HepG2 (cell line): ENCODE results near the gene MUC21. TPM values are rescaled to one million over a fixed set of nuclear protein-coding genes. Genes with fewer than 3 reads are reported as not detected.

Source experiments
- ATAC-seq: fragments of 200-7000 bp; cut with Tn5 transposase; 3 replicates; pipeline ENCODE4 v1.9.1; 2020; ENCODE audit warnings: mild to moderate bottlenecking, moderate library complexity
- BruUV-seq: library from RNA; stranded (reverse); fragments of 400-500 nt; replicated peaks from 2 replicates; lab custom pipeline; 2021; lab: Mats Ljungman, UMichigan
- CTCF ChIA-PET: fragments of 300-600 bp; formaldehyde crosslinking; extraction: SDS; loops from one replicate; lab custom pipeline; 2021; ENCODE audit warnings: low total read pairs, inconsistent platforms, low intra/inter-chr PET ratio; lab: Yijun Ruan, JAX
- POLR2A ChIA-PET: fragments of 350-600 bp; sonication (Branson Sonifier 250); formaldehyde crosslinking; loops from one replicate; lab custom pipeline; 2020; ENCODE audit warnings: antibody characterized with exemption, inconsistent platforms; lab: Yijun Ruan, JAX
- DNase-seq: peaks from one replicate; pipeline ENCODE4 v3.0.0-alpha.2; 2015; ENCODE audit warnings: low spot score
- FAIRE-seq: peaks from 3 replicates; lab custom pipeline; 2011; peaks lifted over from hg19 to GRCh38; lab: Jason Lieb, UNC
- H2AFZ ChIP-seq: one replicate; pipeline ENCODE4 v1.6.1; 2011; ENCODE audit warnings: low read length, inconsistent platforms
- H3K27ac ChIP-seq: fragments of 300-600 bp; 3 replicates; pipeline ENCODE4 v1.8.0; 2011; ENCODE audit warnings: mixed run types, mild to moderate bottlenecking, mixed read lengths, low read length, inconsistent platforms; ENCODE audit not compliant: insufficient read depth; ENCODE audit errors: extremely low read length
- H3K27me3 ChIP-seq, 2 experiments: fragments of 200-600 bp in 1 of 2; 2 replicates in 1 of 2; 3 replicates in 1 of 2; pipeline versions ENCODE4 v1.6.0 to v1.8.0; 2011; ENCODE audit warnings: low read length in 2 of 2, mild to moderate bottlenecking in 2 of 2, moderate library complexity in 2 of 2, inconsistent platforms in 1 of 2; ENCODE audit not compliant: insufficient read depth in 2 of 2, control insufficient read depth in 1 of 2
- H3K36me3 ChIP-seq, 2 experiments: fragments of 200-600 bp in 1 of 2; replicated peaks in 1 of 2; 2 replicates in 1 of 2; 3 replicates in 1 of 2; pipeline versions ENCODE4 v1.5.1 to v1.8.0; 2011; ENCODE audit warnings: low read length in 2 of 2, inconsistent platforms in 1 of 2; ENCODE audit not compliant: insufficient read depth in 2 of 2, control insufficient read depth in 1 of 2
- H3K4me1 ChIP-seq: 2 replicates; pipeline ENCODE4 v1.5.1; 2012; ENCODE audit warnings: low read length, inconsistent platforms; ENCODE audit not compliant: insufficient read depth
- H3K4me2 ChIP-seq: 2 replicates; pipeline ENCODE4 v1.6.0; 2011; ENCODE audit warnings: low read depth, low read length, inconsistent platforms
- H3K4me3 ChIP-seq, 3 experiments: fragments of 200-600 bp in 1 of 3; sonication (generic), shearing (Covaris generic) in 1 of 3; replicated peaks in 1 of 3; 2 replicates each; pipeline ENCODE4 v1.5.1; 2011 to 2016; ENCODE audit warnings: low read length in 3 of 3, inconsistent platforms in 2 of 3, low read depth in 2 of 3, mild to moderate bottlenecking in 2 of 3, control low read depth in 1 of 3, mixed read lengths in 1 of 3; ENCODE audit not compliant: insufficient read depth in 1 of 3
- H3K79me2 ChIP-seq: one replicate; pipeline ENCODE4 v1.6.1; 2011; ENCODE audit warnings: low read length, inconsistent platforms; ENCODE audit not compliant: insufficient read depth
- H3K9ac ChIP-seq: 2 replicates; pipeline ENCODE4 v1.6.0; 2011; ENCODE audit warnings: mild to moderate bottlenecking, low read depth, low read length, inconsistent platforms; ENCODE audit not compliant: insufficient read depth
- H3K9me3 ChIP-seq: 2 replicates; pipeline ENCODE4 v1.5.1; 2012; ENCODE audit warnings: mild to moderate bottlenecking, low read length
- H4K20me1 ChIP-seq: 2 replicates; pipeline ENCODE4 v1.6.0; 2011; ENCODE audit warnings: inconsistent platforms, mild to moderate bottlenecking, low read length, moderate library complexity; ENCODE audit not compliant: insufficient read depth
- CEBPB ChIP-seq: IDR thresholded peaks from 2 replicates; pipeline ENCODE4 v1.6.1; 2011; ENCODE audit warnings: low read depth, low read length, improper control_type of control experiment, borderline replicate concordance
- EP300 ChIP-seq, 3 experiments: sonication (generic) in 1 of 3; formaldehyde crosslinking in 1 of 3; IDR thresholded peaks; 2 replicates each; pipeline versions ENCODE4 v1.5.1 to v1.6.1; 2011 to 2020; ENCODE audit warnings: low read depth in 2 of 3, low read length in 2 of 3, borderline replicate concordance in 1 of 3, improper control_type of control experiment in 1 of 3, mild to moderate bottlenecking in 1 of 3, missing genetic modification reagents in 1 of 3, moderate library complexity in 1 of 3
- PAF1 ChIP-seq: IDR thresholded peaks from 2 replicates; pipeline ENCODE4 v1.6.1; 2016; ENCODE audit warnings: missing genetic modification reagents, missing compliant biosample characterization
- THYN1 ChIP-seq: sonication (generic); formaldehyde crosslinking; IDR thresholded peaks from 2 replicates; pipeline ENCODE4 v1.8.1; 2023; ENCODE audit warnings: low read depth, mild to moderate bottlenecking, moderate library complexity, missing genetic modification reagents, borderline replicate concordance
- XRCC5 ChIP-seq: fragments of 200-400 bp; formaldehyde crosslinking; optimal IDR thresholded peaks from 2 replicates; pipeline ENCODE3; 2017; ENCODE audit warnings: mild to moderate bottlenecking, low read length
- ZMYM2 ChIP-seq: sonication (generic); formaldehyde crosslinking; IDR thresholded peaks from 2 replicates; pipeline ENCODE4 v1.8.0; 2022; ENCODE audit warnings: mild to moderate bottlenecking, missing genetic modification reagents
- ZNF629 ChIP-seq: sonication (generic); formaldehyde crosslinking; conservative IDR thresholded peaks from 2 replicates; pipeline ENCODE4 v1.5.0; 2020; ENCODE audit warnings: missing genetic modification reagents
- WGBS: methylation state at CpG from one replicate; pipeline ENCODE4 v1.1.6; 2017; ENCODE audit warnings: low lambda C conversion rate; 5-methylcytosine and 5-hydroxymethylcytosine counted together
- in situ Hi-C: cut with HindIII; loops from 2 replicates; pipeline ENCODE4 v1.10.0; 2017; ENCODE audit warnings: low pct_unique_long_range_greater_than_20kb; ENCODE audit not compliant: extremely low pct_ligation_motif_present
- intact Hi-C: fragments of 100-400 bp; cut with micrococcal nuclease; formaldehyde crosslinking; loops from one replicate; pipeline ENCODE4 v1.10.0; 2022; ENCODE audit not compliant: unreplicated experiment
- polyA plus RNA-seq, 8 experiments: library from polyadenylated mRNA; depleted of rRNA in 3 of 8; stranded (reverse) in 7 of 8; unstranded in 1 of 8; fragments of >200 nt; fragmentation: Illumina TruSeq in 4 of 8; extraction: Trizol in 4 of 8; gene quantifications; 2 replicates each; pipeline versions ENCODE4 v1.2.1 to v1.2.3, GENCODE V29; 2011 to 2016; ENCODE audit warnings: low read depth in 4 of 8, missing spikeins in 1 of 8, mixed read lengths in 1 of 8; ENCODE audit not compliant: insufficient read depth in 1 of 8
- total RNA-seq, 5 experiments: library from RNA; depleted of rRNA; stranded (reverse); fragments of >200 nt; fragmentation: Illumina TruSeq; extraction: Trizol; gene quantifications; 2 replicates each; pipeline ENCODE4 v1.2.3, GENCODE V29; 2016; ENCODE audit warnings: low read depth in 1 of 5
- TF ChIP-seq, protein P1 (sequence below): sonication (generic); formaldehyde crosslinking; IDR thresholded peaks from 2 replicates; pipeline ENCODE4 v1.4.0; 2020; ENCODE audit warnings: mild to moderate bottlenecking, missing genetic modification reagents
- TF ChIP-seq, protein P2 (sequence below), 2 experiments: IDR thresholded peaks; 2 replicates each; pipeline ENCODE4 v1.6.1; 2011 to 2012; ENCODE audit warnings: low read length in 2 of 2, borderline replicate concordance in 1 of 2, low read depth in 1 of 2, mild to moderate bottlenecking in 1 of 2, moderate library complexity in 1 of 2
- TF ChIP-seq, protein P3 (sequence below): sonication (generic); formaldehyde crosslinking; IDR thresholded peaks from 2 replicates; pipeline ENCODE4 v1.9.0; 2021; ENCODE audit warnings: missing genetic modification reagents, borderline replicate concordance
- TF ChIP-seq, protein P4 (sequence below): IDR thresholded peaks from 2 replicates; pipeline ENCODE4 v1.6.1; 2016; ENCODE audit warnings: missing compliant biosample characterization, missing genetic modification reagents, borderline replicate concordance
- TF ChIP-seq, protein P5 (sequence below): sonication (generic); formaldehyde crosslinking; IDR thresholded peaks from 2 replicates; pipeline ENCODE4 v1.8.1; 2023; ENCODE audit warnings: missing genetic modification reagents, mild to moderate bottlenecking, borderline replicate concordance

Gene MUC21
- total and polyA plus RNA-seq, 2 of the 13 experiments (the other 11 are each of a cell fraction or from before 2014, with no cell fraction given), result not detected

DNA sequence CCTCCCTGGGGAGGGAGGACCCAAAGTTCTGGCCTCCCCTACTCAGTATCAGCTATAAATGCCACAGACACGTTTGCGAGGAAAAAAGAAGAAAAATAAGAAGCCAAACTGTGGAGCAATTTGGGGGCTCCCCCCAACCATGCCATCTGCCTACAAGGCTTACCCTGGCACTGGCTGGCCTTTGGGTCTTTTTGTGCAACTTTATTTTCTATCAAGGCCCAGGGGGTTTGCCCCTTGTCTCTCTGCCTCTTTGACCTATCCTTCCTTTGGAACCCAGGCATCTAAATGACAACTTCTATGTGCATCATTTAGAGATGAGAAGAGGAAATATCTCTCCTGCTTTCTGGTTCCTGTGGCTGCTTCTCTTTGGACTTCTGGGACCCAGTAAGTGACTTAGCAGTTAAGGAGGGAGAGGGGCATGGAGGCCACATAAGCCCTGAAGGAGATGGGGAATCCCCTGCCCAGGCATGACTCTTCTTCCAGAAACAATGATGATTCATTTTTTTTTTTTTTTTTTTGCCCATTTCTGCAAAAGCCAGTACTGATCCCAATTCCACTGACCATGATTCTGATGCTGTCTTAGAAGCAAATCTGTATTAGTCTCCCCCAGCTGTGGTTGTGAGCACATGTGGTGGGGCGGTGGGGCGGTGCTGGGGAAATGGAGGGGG, 27.0 kb downstream of the MUC21 start, which contains the start of gene MUC22:
TSS of gene MUC22 (plus strand) at position 82 of the 668 bp plus-strand sequence. CDS start at position 315, 233 bp downstream.
- no peak within 1 kb of the TSS for H3K4me3 ChIP-seq
- in situ Hi-C loops (no loop called here), intact Hi-C loops (no loop called here)
- H3K79me2 ChIP-seq, result no peaks in the 10 kb centered on the region
- H3K4me2 ChIP-seq, result no peak within 1 kb of the TSS
- DNase-seq (no peak), ATAC-seq (no peak), FAIRE-seq (no peak)
- ChIA-PET CTCF (no interaction called here), POLR2A (no interaction called here)
- no peaks in the 10 kb centered on the region for H3K9me3 ChIP-seq
- H3K36me3 ChIP-seq, result no peaks in the 10 kb centered on the region
- H3K4me1 ChIP-seq, result peaks cover 22% of the 10 kb centered on the region
- H2AFZ ChIP-seq, result no peak within 1 kb of the TSS
- no peak within 1 kb of the TSS for H3K9ac ChIP-seq
- H3K27ac ChIP-seq, result no peak within 1 kb of the TSS
- WGBS, result 56% methylated on average over 4 of the region's 4 CpGs
- no TSS peak for BruUV-seq
- H4K20me1 ChIP-seq, result no peaks in the 10 kb centered on the region
- peaks cover 0 to 12% of the 10 kb centered on the region in 2 experiments; a peak in 2 of 5 replicates for H3K27me3 ChIP-seq
- TF ChIP-seq CEBPB, result no peak
- no peak for TF ChIP-seq ZMYM2 (CRISPR knock-in tag)
- TF ChIP-seq, protein P1, sequence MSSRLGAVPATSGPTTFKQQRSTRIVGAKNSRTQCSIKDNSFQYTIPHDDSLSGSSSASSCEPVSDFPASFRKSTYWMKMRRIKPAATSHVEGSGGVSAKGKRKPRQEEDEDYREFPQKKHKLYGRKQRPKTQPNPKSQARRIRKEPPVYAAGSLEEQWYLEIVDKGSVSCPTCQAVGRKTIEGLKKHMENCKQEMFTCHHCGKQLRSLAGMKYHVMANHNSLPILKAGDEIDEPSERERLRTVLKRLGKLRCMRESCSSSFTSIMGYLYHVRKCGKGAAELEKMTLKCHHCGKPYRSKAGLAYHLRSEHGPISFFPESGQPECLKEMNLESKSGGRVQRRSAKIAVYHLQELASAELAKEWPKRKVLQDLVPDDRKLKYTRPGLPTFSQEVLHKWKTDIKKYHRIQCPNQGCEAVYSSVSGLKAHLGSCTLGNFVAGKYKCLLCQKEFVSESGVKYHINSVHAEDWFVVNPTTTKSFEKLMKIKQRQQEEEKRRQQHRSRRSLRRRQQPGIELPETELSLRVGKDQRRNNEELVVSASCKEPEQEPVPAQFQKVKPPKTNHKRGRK (CRISPR knock-in tag), result no peak
- no peak for TF ChIP-seq PAF1 (CRISPR knock-in tag)
- TF ChIP-seq, protein P2, sequence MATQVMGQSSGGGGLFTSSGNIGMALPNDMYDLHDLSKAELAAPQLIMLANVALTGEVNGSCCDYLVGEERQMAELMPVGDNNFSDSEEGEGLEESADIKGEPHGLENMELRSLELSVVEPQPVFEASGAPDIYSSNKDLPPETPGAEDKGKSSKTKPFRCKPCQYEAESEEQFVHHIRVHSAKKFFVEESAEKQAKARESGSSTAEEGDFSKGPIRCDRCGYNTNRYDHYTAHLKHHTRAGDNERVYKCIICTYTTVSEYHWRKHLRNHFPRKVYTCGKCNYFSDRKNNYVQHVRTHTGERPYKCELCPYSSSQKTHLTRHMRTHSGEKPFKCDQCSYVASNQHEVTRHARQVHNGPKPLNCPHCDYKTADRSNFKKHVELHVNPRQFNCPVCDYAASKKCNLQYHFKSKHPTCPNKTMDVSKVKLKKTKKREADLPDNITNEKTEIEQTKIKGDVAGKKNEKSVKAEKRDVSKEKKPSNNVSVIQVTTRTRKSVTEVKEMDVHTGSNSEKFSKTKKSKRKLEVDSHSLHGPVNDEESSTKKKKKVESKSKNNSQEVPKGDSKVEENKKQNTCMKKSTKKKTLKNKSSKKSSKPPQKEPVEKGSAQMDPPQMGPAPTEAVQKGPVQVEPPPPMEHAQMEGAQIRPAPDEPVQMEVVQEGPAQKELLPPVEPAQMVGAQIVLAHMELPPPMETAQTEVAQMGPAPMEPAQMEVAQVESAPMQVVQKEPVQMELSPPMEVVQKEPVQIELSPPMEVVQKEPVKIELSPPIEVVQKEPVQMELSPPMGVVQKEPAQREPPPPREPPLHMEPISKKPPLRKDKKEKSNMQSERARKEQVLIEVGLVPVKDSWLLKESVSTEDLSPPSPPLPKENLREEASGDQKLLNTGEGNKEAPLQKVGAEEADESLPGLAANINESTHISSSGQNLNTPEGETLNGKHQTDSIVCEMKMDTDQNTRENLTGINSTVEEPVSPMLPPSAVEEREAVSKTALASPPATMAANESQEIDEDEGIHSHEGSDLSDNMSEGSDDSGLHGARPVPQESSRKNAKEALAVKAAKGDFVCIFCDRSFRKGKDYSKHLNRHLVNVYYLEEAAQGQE (IDR thresholded peaks at IDR 0.05; ENCODE audit: borderline replicate concordance in 1 of 2, low read depth in 1 of 2, low read length in 2 of 2), result no peak
- TF ChIP-seq, protein P3, sequence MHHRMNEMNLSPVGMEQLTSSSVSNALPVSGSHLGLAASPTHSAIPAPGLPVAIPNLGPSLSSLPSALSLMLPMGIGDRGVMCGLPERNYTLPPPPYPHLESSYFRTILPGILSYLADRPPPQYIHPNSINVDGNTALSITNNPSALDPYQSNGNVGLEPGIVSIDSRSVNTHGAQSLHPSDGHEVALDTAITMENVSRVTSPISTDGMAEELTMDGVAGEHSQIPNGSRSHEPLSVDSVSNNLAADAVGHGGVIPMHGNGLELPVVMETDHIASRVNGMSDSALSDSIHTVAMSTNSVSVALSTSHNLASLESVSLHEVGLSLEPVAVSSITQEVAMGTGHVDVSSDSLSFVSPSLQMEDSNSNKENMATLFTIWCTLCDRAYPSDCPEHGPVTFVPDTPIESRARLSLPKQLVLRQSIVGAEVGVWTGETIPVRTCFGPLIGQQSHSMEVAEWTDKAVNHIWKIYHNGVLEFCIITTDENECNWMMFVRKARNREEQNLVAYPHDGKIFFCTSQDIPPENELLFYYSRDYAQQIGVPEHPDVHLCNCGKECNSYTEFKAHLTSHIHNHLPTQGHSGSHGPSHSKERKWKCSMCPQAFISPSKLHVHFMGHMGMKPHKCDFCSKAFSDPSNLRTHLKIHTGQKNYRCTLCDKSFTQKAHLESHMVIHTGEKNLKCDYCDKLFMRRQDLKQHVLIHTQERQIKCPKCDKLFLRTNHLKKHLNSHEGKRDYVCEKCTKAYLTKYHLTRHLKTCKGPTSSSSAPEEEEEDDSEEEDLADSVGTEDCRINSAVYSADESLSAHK (CRISPR knock-in tag), result no peak
- no peak for TF ChIP-seq XRCC5
- TF ChIP-seq, protein P4, sequence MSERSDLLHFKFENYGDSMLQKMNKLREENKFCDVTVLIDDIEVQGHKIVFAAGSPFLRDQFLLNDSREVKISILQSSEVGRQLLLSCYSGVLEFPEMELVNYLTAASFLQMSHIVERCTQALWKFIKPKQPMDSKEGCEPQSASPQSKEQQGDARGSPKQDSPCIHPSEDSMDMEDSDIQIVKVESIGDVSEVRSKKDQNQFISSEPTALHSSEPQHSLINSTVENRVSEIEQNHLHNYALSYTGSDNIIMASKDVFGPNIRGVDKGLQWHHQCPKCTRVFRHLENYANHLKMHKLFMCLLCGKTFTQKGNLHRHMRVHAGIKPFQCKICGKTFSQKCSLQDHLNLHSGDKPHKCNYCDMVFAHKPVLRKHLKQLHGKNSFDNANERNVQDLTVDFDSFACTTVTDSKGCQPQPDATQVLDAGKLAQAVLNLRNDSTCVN (CRISPR knock-in tag), result no peak
- TF ChIP-seq EP300 (IDR thresholded peaks at IDR 0.05; ENCODE audit: low read depth in 2 of 2, low read length in 2 of 2), result no peak
- TF ChIP-seq EP300 (CRISPR knock-in tag; IDR thresholded peaks at IDR 0.05; ENCODE audit: borderline replicate concordance), result no peak
- no peak for TF ChIP-seq ZNF629
- no peak for TF ChIP-seq THYN1 (CRISPR knock-in tag)
- TF ChIP-seq, protein P5, sequence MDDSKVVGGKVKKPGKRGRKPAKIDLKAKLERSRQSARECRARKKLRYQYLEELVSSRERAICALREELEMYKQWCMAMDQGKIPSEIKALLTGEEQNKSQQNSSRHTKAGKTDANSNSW (CRISPR knock-in tag), result no peak
